Liver (tissue), 9 donors: Measurements from ENCODE around the gene GALNT16. TPM values are rescaled to one million over a fixed set of nuclear protein-coding genes. Genes with fewer than 3 reads are reported as not detected.

Experiments
- DNase-seq: peaks from one replicate; pipeline ENCODE4 v3.0.0-alpha.2; 2017; ENCODE audit warnings: low spot score
- H3K27ac ChIP-seq, 2 donors: one replicate each; pipeline ENCODE4 v1.7.0; 2013; ENCODE audit warnings: inconsistent platforms in 2 of 2, low read length in 2 of 2, control low read depth in 1 of 2, low read depth in 1 of 2, mild to moderate bottlenecking in 1 of 2
- H3K27me3 ChIP-seq, 4 donors: one replicate each; pipeline versions ENCODE4 v1.6.1 to v1.7.0; 2013; ENCODE audit warnings: low read length in 3 of 4, inconsistent platforms in 1 of 4, mild to moderate bottlenecking in 1 of 4, moderate library complexity in 1 of 4; ENCODE audit not compliant: control insufficient read depth in 4 of 4, insufficient read depth in 4 of 4
- H3K36me3 ChIP-seq, 4 donors: one replicate each; pipeline versions ENCODE4 v1.6.1 to v1.7.0; 2013; ENCODE audit warnings: low read length in 3 of 4, mild to moderate bottlenecking in 3 of 4, low read depth in 1 of 4, moderate library complexity in 1 of 4; ENCODE audit not compliant: control insufficient read depth in 4 of 4, insufficient read depth in 3 of 4
- H3K4me1 ChIP-seq, 4 donors: one replicate each; pipeline versions ENCODE4 v1.6.1 to v1.7.0; 2013; ENCODE audit warnings: low read length in 3 of 4, mild to moderate bottlenecking in 3 of 4, moderate library complexity in 1 of 4; ENCODE audit not compliant: control insufficient read depth in 4 of 4, insufficient read depth in 4 of 4
- H3K4me3 ChIP-seq, 3 donors: one replicate each; pipeline versions ENCODE4 v1.6.1 to v1.7.0; 2013; ENCODE audit warnings: low read length in 3 of 3, control low read depth in 1 of 3, low read depth in 1 of 3, mild to moderate bottlenecking in 1 of 3
- H3K9ac ChIP-seq, 2 donors: one replicate each; pipeline ENCODE4 v1.7.0; 2013; ENCODE audit warnings: low read length in 2 of 2, mild to moderate bottlenecking in 2 of 2, moderate library complexity in 2 of 2, control low read depth in 1 of 2, low read depth in 1 of 2
- H3K9me3 ChIP-seq, 4 donors: one replicate each; pipeline versions ENCODE4 v1.6.1 to v1.7.0; 2013; ENCODE audit warnings: low read length in 3 of 4; ENCODE audit not compliant: control insufficient read depth in 4 of 4
- FOXA1 ChIP-seq: IDR thresholded peaks from 2 replicates; pipeline ENCODE4 v1.6.1; 2016; ENCODE audit warnings: antibody characterized with exemption
- GABPA ChIP-seq, 2 donors: IDR thresholded peaks in 1 of 2; conservative IDR thresholded peaks in 1 of 2; 2 replicates each; pipeline ENCODE4 v1.6.1; 2016; ENCODE audit warnings: antibody characterized with exemption in 2 of 2, mild to moderate bottlenecking in 1 of 2, moderate library complexity in 1 of 2
- HNF4A ChIP-seq, 2 donors: conservative IDR thresholded peaks; 2 replicates each; pipeline ENCODE4 v1.6.1; 2016; ENCODE audit warnings: antibody characterized with exemption in 2 of 2, mild to moderate bottlenecking in 2 of 2
- JUND ChIP-seq, 2 donors: IDR thresholded peaks; 2 replicates each; pipeline ENCODE4 v1.6.1; 2016; ENCODE audit warnings: antibody characterized with exemption in 2 of 2
- NR2F2 ChIP-seq: IDR thresholded peaks from 2 replicates; pipeline ENCODE4 v1.6.1; 2016; ENCODE audit warnings: antibody characterized with exemption
- RAD21 ChIP-seq, 2 donors: IDR thresholded peaks; 2 replicates each; pipeline ENCODE4 v1.6.1; 2016; ENCODE audit warnings: antibody characterized with exemption in 2 of 2, mild to moderate bottlenecking in 2 of 2
- REST ChIP-seq: IDR thresholded peaks from 2 replicates; pipeline ENCODE4 v1.6.1; 2016; ENCODE audit warnings: antibody characterized with exemption, mild to moderate bottlenecking
- RXRA ChIP-seq, 2 donors: IDR thresholded peaks; 2 replicates each; pipeline ENCODE4 v1.6.1; 2017 to 2018; ENCODE audit warnings: antibody characterized with exemption in 2 of 2, mild to moderate bottlenecking in 1 of 2
- SP1 ChIP-seq: IDR thresholded peaks from 2 replicates; pipeline ENCODE4 v1.6.1; 2018; ENCODE audit warnings: antibody characterized with exemption, mild to moderate bottlenecking
- TAF1 ChIP-seq: conservative IDR thresholded peaks from 2 replicates; pipeline ENCODE4 v1.6.1; 2016; ENCODE audit warnings: antibody characterized with exemption, mild to moderate bottlenecking
- YY1 ChIP-seq: IDR thresholded peaks from 2 replicates; pipeline ENCODE4 v1.6.1; 2016; ENCODE audit warnings: antibody characterized with exemption, mild to moderate bottlenecking
- ZBTB33 ChIP-seq: IDR thresholded peaks from 2 replicates; pipeline ENCODE4 v1.6.1; 2016; ENCODE audit warnings: antibody characterized with exemption
- WGBS: extraction: QIAGEN DNeasy Blood & Tissue Kit; methylation state at CpG from one replicate; pipeline ENCODE4 v1.1.7; 2013; 5-methylcytosine and 5-hydroxymethylcytosine counted together
- polyA plus RNA-seq, 2 donors: library from polyadenylated mRNA; stranded (reverse) in 1 of 2; unstranded in 1 of 2; fragments of 200-250 nt in 1 of 2; fragments of >200 nt in 1 of 2; fragmentation: Nextera tagmentation in 1 of 2; extraction: Ambion mirVana in 1 of 2; gene quantifications; one replicate each; pipeline versions ENCODE4 v1.2.1 to v1.2.3, GENCODE V29; 2013 to 2015
- total RNA-seq, 2 donors: library from RNA; depleted of rRNA; stranded (reverse); fragments of >200 nt; gene quantifications; one replicate each; pipeline ENCODE4 v1.2.3, GENCODE V29; 2014
- TF ChIP-seq, protein P1 (sequence below): fragments of 150-350 bp; IDR thresholded peaks from 2 replicates; pipeline ENCODE4 v1.5.1; 2017; ENCODE audit warnings: improper control_type of control experiment, low read depth, low read length; ENCODE audit not compliant: missing input control
- donor health status: healthy.
- donor health status: healthy.
- donor health status: healthy.
- donor health status: healthy.
- donor health status: healthy.

GALNT16 gene
- total and polyA plus RNA-seq, 4 donors: 0.25 to 1.2 (median 0.71) TPM

- Histone ChIP-seq H3K36me3 (no peaks in the 10 kb centered on the region), H3K4me1 (no peaks in the 10 kb centered on the region), H3K9ac (no peak overlapping the region), H3K27ac (no peak overlapping the region), H3K4me3 (no peak overlapping the region), H3K9me3 (no peaks in the 10 kb centered on the region), H3K27me3 (peaks cover 0 to 3% (median under 1%) of the 10 kb centered on the region in 4 donors)
- no peak for TF ChIP-seq NR2F2
- 82% methylated on average over 5 of the region's 5 CpGs for WGBS
- DNase-seq: no peak
These were observed 52.6 kb downstream of the GALNT16 start for GRCh38 chr14:69312608-69313007.

GRCh38 chr14:69313176-69313575 lies 53.2 kb downstream of the GALNT16 start:
- TF ChIP-seq, protein P1, sequence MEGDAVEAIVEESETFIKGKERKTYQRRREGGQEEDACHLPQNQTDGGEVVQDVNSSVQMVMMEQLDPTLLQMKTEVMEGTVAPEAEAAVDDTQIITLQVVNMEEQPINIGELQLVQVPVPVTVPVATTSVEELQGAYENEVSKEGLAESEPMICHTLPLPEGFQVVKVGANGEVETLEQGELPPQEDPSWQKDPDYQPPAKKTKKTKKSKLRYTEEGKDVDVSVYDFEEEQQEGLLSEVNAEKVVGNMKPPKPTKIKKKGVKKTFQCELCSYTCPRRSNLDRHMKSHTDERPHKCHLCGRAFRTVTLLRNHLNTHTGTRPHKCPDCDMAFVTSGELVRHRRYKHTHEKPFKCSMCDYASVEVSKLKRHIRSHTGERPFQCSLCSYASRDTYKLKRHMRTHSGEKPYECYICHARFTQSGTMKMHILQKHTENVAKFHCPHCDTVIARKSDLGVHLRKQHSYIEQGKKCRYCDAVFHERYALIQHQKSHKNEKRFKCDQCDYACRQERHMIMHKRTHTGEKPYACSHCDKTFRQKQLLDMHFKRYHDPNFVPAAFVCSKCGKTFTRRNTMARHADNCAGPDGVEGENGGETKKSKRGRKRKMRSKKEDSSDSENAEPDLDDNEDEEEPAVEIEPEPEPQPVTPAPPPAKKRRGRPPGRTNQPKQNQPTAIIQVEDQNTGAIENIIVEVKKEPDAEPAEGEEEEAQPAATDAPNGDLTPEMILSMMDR: no peak
- TF ChIP-seq FOXA1 (no peak), ZBTB33 (no peak), SP1 (no peak), REST (no peak), GABPA (IDR thresholded peaks at IDR 0.05 in 1 of 2, conservative IDR thresholded peaks at IDR 0.05 in 1 of 2) (no peak), YY1 (no peak), RXRA (IDR thresholded peaks at IDR 0.05) (no peak), HNF4A (conservative IDR thresholded peaks at IDR 0.05) (no peak), NR2F2 (no peak), RAD21 (IDR thresholded peaks at IDR 0.05) (no peak)
- Histone ChIP-seq H3K27me3 (peaks cover 0 to 2% (median 0%) of the 10 kb centered on the region in 4 donors), H3K9ac (no peak overlapping the region), H3K4me3 (no peak overlapping the region), H3K27ac (no peak overlapping the region), H3K9me3 (no peaks in the 10 kb centered on the region), H3K4me1 (no peaks in the 10 kb centered on the region), H3K36me3 (no peaks in the 10 kb centered on the region)
- WGBS: 93% methylated on average over 6 of the region's 6 CpGs
- no peak for DNase-seq

DNA sequence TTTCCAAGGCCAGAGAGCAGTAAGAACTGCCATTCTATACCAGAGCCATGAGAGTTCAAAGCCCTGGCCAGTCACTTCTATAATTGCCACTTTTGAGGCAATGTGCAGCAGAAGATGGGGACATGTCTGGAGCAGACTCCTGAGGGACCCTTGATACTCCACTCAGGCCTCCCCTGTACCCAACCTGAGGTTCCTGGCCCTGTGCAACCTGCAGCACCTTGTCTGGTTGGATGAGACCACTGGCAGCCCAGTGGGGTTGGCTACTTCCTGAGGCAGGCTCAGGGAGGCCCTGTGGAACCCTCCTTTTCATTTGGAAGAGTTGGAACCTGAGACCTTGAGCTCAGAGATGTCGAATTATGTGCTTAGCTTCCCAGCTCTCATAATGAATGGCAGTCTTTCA lies 54.4 kb downstream of the GALNT16 start:
- 82% methylated on average over 1 of the region's 1 CpG for WGBS

More for the DNA sequence above, 54.4 kb downstream of the GALNT16 start:
- Histone ChIP-seq H3K36me3 (no peaks in the 10 kb centered on the region), H3K4me3 (no peak overlapping the region), H3K9me3 (no peaks in the 10 kb centered on the region), H3K9ac (no peak overlapping the region), H3K27me3 (peaks cover 0 to 2% (median 0%) of the 10 kb centered on the region in 4 donors), H3K27ac (no peak overlapping the region), H3K4me1 (no peaks in the 10 kb centered on the region)
- DNase-seq: no peak
- no peak for TF ChIP-seq TAF1
- TF ChIP-seq NR2F2: no peak
- TF ChIP-seq HNF4A (conservative IDR thresholded peaks at IDR 0.05): no peak
- no peak for TF ChIP-seq FOXA1
- TF ChIP-seq RXRA (IDR thresholded peaks at IDR 0.05): no peak
- TF ChIP-seq, protein P1: no peak
- no peak for TF ChIP-seq SP1
- no peak for TF ChIP-seq JUND (IDR thresholded peaks at IDR 0.05)
